Calu3 (cell line): Measurements from ENCODE around the gene NREP. TPM values are rescaled to one million over a fixed set of nuclear protein-coding genes. Genes with fewer than 3 reads are reported as not detected.

Experiments
- BruUV-seq: library from RNA; stranded (reverse); fragments of 400-500 nt; replicated peaks from 2 replicates; lab custom pipeline; 2021; lab: Mats Ljungman, UMichigan
- CTCF ChIA-PET: fragments of 300-600 bp; sonication (Branson Sonifier 250); formaldehyde crosslinking; loops from one replicate; lab custom pipeline; 2022; ENCODE audit warnings: antibody characterized with exemption; lab: Charles Lee
- DNase-seq: peaks from one replicate; pipeline ENCODE4 v3.0.0; 2022
- H3K27ac Mint-ChIP-seq: one replicate; pipeline ENCODE4 v1.8.0; 2022; ENCODE audit warnings: mixed read lengths; ENCODE audit not compliant: unreplicated experiment
- H3K27me3 Mint-ChIP-seq: one replicate; pipeline ENCODE4 v1.8.0; 2022; ENCODE audit warnings: mixed read lengths; ENCODE audit not compliant: unreplicated experiment
- H3K36me3 Mint-ChIP-seq: one replicate; pipeline ENCODE4 v1.8.0; 2022; ENCODE audit warnings: mild to moderate bottlenecking, moderate library complexity, mixed read lengths; ENCODE audit not compliant: insufficient read depth, unreplicated experiment
- H3K4me1 Mint-ChIP-seq: one replicate; pipeline ENCODE4 v1.8.0; 2022; ENCODE audit warnings: mild to moderate bottlenecking, low read depth, mixed read lengths; ENCODE audit not compliant: unreplicated experiment
- H3K4me3 Mint-ChIP-seq: one replicate; pipeline ENCODE4 v1.8.0; 2022; ENCODE audit warnings: mild to moderate bottlenecking, low read depth, moderate library complexity, mixed read lengths; ENCODE audit not compliant: unreplicated experiment
- H3K9me3 Mint-ChIP-seq: one replicate; pipeline ENCODE4 v1.8.0; 2022; ENCODE audit warnings: low read depth, mixed read lengths; ENCODE audit not compliant: unreplicated experiment
- intact Hi-C: fragments of 100-400 bp; cut with micrococcal nuclease; formaldehyde crosslinking; loops from one replicate; pipeline ENCODE4 v1.10.0; 2022; ENCODE audit not compliant: unreplicated experiment
- total RNA-seq: library from RNA; stranded (reverse); gene quantifications from 2 replicates; pipeline ENCODE4 v1.2.3, GENCODE V29; 2022
- TF ChIP-seq, protein P1 (sequence below): fragments of 200-600 bp; IDR thresholded peaks from one replicate; pipeline ENCODE4 v1.8.0; 2022; ENCODE audit warnings: antibody characterized with exemption; ENCODE audit not compliant: unreplicated experiment

Gene NREP
- total RNA-seq, 1 experiment from 2014 or later, result 24.6 TPM

DNA sequence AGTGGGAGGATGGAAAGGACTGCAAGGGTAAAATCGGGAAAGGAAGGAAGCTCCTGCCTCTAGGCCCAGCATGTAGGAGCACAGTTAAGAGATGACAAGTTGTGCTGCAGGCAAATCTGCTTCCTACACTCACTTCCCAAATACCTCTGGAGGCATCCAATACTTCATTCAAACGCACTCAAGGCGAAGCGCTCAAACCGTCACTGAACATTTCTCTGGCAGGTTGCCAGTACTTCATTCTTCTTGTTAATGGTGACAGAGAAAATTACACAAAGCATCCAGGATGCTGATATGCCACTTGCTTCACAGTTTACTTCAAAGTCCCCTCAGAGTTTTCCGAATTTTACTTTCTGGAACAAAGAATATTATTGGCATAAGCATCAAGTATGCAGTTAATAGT, 59.8 kb downstream of the NREP start:
- Mint-ChIP-seq H3K27me3 (no peaks in the 10 kb centered on the region), H3K4me3 (no peak overlapping the region), H3K36me3 (no peaks in the 10 kb centered on the region), H3K9me3 (no peaks in the 10 kb centered on the region), H3K4me1 (peaks cover 16% of the 10 kb centered on the region), H3K27ac (no peak overlapping the region)
- CTCF ChIA-PET, result no interaction called here
- intact Hi-C loops, result no loop called here
- DNase-seq, result no peak
- TF ChIP-seq, protein P1, sequence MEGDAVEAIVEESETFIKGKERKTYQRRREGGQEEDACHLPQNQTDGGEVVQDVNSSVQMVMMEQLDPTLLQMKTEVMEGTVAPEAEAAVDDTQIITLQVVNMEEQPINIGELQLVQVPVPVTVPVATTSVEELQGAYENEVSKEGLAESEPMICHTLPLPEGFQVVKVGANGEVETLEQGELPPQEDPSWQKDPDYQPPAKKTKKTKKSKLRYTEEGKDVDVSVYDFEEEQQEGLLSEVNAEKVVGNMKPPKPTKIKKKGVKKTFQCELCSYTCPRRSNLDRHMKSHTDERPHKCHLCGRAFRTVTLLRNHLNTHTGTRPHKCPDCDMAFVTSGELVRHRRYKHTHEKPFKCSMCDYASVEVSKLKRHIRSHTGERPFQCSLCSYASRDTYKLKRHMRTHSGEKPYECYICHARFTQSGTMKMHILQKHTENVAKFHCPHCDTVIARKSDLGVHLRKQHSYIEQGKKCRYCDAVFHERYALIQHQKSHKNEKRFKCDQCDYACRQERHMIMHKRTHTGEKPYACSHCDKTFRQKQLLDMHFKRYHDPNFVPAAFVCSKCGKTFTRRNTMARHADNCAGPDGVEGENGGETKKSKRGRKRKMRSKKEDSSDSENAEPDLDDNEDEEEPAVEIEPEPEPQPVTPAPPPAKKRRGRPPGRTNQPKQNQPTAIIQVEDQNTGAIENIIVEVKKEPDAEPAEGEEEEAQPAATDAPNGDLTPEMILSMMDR, result no peak
- BruUV-seq, result no TSS peak

DNA sequence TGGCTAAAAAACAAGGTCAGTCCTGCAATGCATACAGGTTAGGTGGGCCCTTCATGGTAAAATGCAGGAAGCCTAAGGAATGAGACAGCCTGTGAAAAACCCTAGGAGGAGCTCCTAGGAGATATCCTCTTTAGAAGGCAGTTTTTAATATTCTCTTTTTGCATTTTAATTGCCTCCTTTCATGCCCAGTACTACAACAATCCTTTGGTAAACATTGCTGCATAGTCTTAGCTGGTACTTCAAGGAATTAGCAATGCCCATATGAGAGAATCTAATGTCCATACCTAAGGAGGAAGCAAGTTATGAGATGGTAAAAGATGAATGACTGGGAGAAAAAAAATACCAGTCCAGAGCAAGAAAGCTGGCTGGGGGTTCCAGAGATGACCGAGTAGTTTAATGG, 61.0 kb downstream of the NREP start:
- no peaks in the 10 kb centered on the region for H3K27me3 Mint-ChIP-seq
- no peaks in the 10 kb centered on the region for H3K9me3 Mint-ChIP-seq
- no peak overlapping the region for H3K4me3 Mint-ChIP-seq
- intact Hi-C loops, result no loop called here
- H3K27ac Mint-ChIP-seq, result no peak overlapping the region
- peaks cover 16% of the 10 kb centered on the region for H3K4me1 Mint-ChIP-seq
- CTCF ChIA-PET, result no interaction called here
- TF ChIP-seq, protein P1, result no peak
- BruUV-seq, result no TSS peak
- H3K36me3 Mint-ChIP-seq, result no peaks in the 10 kb centered on the region
- DNase-seq, result no peak

DNA sequence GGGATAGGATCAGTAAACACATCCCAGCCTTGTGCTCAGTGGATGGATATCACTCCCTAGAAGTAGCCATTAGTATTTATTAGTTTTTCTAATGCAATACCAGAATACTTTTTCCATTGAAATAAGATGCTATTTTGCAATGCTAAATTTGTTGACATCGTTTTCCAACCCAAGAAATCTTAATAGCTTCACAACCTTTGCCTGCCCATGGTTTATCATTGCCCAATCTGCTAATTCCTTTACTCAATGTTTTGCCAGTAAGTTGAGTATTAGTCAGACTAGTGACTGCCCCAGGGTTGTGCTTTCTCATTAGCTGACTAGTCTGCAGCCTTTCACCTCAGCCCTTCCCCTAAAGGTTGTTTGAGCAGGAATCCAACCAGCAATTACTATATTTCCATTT, 62.9 kb downstream of the NREP start:
- H3K36me3 Mint-ChIP-seq, result no peaks in the 10 kb centered on the region
- TF ChIP-seq, protein P1, result no peak
- peaks cover 3% of the 10 kb centered on the region for H3K4me1 Mint-ChIP-seq
- CTCF ChIA-PET, result interaction anchor here (0.7 to 1.1 kb wide), 2 partner anchors 13 to 83 kb away, joined by 3 to 5 read pairs; no protein-coding TSS in a partner anchor
- no peak overlapping the region for H3K4me3 Mint-ChIP-seq
- H3K9me3 Mint-ChIP-seq, result no peaks in the 10 kb centered on the region
- BruUV-seq, result no TSS peak
- intact Hi-C loops, result no loop called here
- no peak for DNase-seq
- H3K27ac Mint-ChIP-seq, result no peak overlapping the region
- H3K27me3 Mint-ChIP-seq, result no peaks in the 10 kb centered on the region

DNA sequence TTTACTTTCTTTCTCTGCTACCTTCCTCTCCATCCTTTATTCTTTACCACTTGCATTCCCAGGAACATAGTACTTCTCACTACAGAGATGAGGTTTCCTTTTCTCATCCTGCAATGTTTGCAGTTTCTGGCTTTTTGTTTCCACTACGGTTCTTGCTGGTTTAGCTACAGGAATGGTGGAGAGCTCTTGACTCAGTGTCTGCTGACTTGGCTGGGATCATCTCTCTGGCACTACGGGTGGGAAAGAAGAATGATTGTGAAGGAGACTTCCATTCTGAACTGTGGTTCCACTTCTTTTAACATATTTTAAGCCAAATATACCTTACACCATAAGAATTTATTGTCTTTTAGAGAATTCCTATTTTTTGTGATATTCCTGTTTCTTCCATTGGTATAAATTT, 65.1 kb downstream of the NREP start:
- Mint-ChIP-seq H3K4me3 (no peak overlapping the region), H3K36me3 (no peaks in the 10 kb centered on the region), H3K4me1 (no peaks in the 10 kb centered on the region), H3K9me3 (no peaks in the 10 kb centered on the region), H3K27ac (no peak overlapping the region), H3K27me3 (no peaks in the 10 kb centered on the region)
- TF ChIP-seq, protein P1, result no peak
- BruUV-seq, result no TSS peak
- CTCF ChIA-PET, result interaction anchor here (0.7 kb wide), 2 partner anchors 121 to 223 kb away, joined by 3 read pairs; no protein-coding TSS in a partner anchor
- intact Hi-C loops, result no loop called here
- no peak for DNase-seq
